SK-MEL-5 (cell line): ENCODE data around the gene TARS1. TPM values are rescaled to one million over a fixed set of nuclear protein-coding genes. Genes with fewer than 3 reads are reported as not detected.
"Not testable (repeated sequence)": the region's sequence is repeated elsewhere in the genome, so short reads cannot be mapped to it uniquely, and the experiment has no call there.

Experiments
- DNase-seq: peaks from one replicate; pipeline ENCODE4 v3.0.0-alpha.2; 2016; ENCODE audit warnings: low read depth, low spot score
- in situ Hi-C: cut with HindIII; loops from 2 replicates; pipeline ENCODE4 v1.10.0; 2016; ENCODE audit warnings: low sequenced_read_pairs, high pct_unique_total_duplicates, low pct_unique_long_range_greater_than_20kb
- total RNA-seq: library from RNA; depleted of rRNA; stranded (reverse); fragments of >200 nt; shearing (Covaris generic); gene quantifications from 2 replicates; pipeline ENCODE4 v1.2.3, GENCODE V29; 2014

Gene TARS1
- total RNA-seq, 1 experiment from 2014 or later: 595 TPM

DNA sequence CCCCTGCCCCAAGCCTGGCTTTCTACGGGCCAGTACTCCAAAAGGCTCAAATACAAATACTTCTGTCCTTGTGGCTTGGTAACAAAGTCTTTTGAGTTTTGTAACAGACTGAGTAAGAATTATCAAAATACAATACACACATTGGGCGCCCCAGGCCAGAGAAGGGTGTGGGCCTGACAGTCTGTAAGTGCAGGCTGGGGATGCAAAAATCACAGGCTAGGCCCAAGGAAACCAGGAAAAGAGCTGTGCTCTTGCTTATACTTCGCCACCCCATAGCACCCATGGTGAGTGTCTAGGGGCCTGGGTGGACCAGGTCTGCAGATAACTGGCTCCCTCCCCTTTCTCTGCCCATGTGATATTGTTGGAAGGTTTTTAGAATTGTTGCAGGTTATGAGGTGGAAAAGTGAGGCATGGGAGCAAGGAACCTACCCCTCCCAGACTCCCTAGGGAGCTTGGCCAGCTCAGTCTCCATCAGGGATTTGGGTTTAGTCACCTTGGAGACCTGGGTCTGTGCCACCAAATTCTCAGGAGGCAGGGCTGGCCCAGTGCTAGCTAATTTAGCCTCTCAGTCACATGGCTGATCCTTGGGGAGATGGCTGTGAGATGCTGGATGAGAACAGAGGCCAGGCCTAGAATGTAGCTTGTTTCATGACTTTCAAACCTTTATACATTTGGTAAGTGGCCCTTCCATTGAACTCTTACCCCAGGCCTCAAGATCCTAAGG lies 72.9 kb downstream of the TARS1 start:
- no peak for DNase-seq
- in situ Hi-C loops: no loop called here

DNA sequence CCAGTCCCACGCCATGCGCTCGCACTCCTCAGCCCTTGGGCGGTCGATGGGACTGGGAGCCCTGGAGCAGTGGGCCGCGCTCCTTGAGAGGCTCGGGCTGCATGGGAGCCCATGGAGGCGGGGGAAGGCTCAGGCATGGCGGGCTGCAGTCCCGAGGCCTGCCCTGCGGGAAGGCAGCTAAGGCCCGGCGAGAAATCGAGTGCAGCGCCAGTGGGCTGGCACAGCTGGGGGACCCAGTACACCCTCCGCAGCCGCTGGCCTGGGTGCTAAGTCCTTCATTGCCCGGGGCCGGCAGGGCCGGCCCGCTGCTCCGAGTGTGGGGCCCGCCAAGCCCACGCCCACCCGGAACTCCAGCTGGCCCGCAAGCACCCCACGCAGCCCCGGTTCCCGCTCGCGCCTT lies 74.6 kb downstream of the TARS1 start:
- in situ Hi-C loops, DNase-seq: not testable (repeated sequence)

DNA sequence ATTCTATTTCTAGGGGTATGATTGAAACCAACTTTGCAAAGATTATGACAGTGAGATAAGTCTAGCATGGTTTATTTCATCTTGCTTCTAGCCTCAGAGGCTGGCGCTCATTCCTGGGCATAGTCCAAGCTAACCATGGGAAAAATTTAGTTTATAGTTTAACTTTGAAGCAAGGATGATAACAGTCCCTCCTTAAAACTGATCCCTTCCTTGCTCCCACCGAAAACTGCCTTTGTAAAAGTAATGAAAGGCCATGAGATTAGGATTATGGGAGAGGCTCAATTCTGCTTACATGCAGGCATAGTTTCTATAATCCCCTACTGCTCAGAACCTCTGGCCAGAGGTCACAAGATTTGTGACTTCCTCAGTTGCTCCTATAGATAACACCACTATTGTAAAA lies 75.7 kb downstream of the TARS1 start:
- DNase-seq: no peak
- in situ Hi-C loops: no loop called here
